Measurements from ENCODE around the gene RGS4.
"Not testable (repeated sequence)": the region's sequence is repeated elsewhere in the genome, so short reads cannot be mapped to it uniquely, and the experiment has no call there.

The RGS4 gene

DNA sequence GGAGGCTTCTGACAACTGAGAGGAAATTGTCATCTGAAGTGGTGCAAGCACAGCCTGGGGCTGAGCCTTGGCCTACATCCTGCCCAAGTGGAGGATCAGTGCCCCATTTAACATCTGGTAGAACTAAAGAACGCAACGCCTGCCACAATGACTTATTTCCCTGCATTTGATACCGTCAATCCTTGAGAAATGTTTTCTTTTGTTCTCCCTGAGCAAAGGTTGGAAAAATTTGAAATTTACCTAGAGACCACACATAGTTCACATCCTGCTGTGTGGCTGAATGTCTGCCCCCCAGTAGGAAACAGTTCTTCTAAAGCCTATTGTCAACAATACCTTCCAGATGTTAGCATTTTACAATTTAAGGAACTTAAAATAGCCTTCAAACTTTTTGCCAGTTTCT, 5.6 kb upstream of the RGS4 start:
- DNase-seq (ENCODE audit: low read depth, low spot score), result no peak
- no peak overlapping the region for H3K4me3 ChIP-seq (ENCODE audit: low read length)

DNA sequence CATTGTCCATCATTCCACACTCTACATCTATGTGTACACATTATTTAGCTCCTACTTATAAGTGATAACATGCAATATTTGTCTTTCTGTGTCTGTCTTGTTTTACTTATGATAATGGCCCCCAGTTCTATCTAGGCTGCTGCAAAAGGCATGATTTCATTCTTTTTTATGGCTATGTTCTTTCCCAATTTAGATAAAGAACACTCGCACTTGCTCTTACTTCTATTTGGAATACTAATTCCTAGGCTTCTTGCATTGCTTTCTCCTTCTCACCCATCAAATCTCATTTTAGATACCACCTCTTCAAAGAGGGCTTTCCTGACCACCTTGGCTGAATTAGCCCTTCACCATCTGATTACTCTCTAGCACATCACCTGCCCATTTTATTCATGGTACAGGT, 3.0 kb upstream of the RGS4 start:
- DNase-seq (ENCODE audit: low read depth, low spot score), result no peak
- H3K4me3 ChIP-seq (ENCODE audit: low read length), result no peak overlapping the region

DNA sequence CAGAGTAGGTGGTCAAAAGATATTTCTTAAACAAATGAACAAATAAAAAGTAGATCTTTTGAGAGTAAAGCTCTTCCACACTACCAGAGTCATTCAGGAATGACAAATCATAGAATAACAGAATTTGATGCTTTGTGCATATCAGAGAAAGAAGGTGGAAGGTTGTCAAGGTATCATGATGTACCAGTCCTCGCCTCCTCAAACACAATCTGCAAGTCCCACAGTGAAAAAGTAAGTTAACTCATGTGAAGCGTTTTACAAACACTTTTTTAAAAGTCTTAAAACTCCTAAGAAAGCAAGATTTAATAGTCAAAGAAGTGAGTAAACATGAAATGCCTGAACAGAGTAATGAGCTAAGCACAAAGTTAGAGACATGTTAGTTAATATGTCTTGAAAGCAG, 2.5 kb upstream of the RGS4 start:
- H3K4me3 ChIP-seq (ENCODE audit: low read length), result no peak overlapping the region
- no peak for DNase-seq (ENCODE audit: low read depth, low spot score)

DNA sequence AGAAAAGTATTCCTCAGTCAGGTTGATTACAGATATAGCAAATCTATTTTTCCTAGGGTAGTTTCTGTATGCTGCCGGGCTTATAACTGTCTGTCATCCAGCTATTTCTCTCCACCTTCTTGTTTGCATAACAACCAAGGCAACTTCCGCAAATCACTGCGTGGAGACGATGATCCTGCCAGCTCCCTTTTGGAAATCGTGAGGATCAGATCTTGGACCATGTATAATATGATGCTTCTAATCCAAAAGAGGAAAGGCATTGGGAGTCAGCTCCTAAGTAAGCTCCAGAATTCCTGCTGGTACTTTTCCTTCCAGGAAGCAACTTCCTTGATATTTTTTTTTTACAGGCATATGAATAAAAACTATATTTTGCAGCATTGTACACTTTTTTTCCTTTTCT, 445 bp upstream of the RGS4 start:
- no peak for DNase-seq (ENCODE audit: low read depth, low spot score)
- no peak overlapping the region for H3K4me3 ChIP-seq (ENCODE audit: low read length)

DNA sequence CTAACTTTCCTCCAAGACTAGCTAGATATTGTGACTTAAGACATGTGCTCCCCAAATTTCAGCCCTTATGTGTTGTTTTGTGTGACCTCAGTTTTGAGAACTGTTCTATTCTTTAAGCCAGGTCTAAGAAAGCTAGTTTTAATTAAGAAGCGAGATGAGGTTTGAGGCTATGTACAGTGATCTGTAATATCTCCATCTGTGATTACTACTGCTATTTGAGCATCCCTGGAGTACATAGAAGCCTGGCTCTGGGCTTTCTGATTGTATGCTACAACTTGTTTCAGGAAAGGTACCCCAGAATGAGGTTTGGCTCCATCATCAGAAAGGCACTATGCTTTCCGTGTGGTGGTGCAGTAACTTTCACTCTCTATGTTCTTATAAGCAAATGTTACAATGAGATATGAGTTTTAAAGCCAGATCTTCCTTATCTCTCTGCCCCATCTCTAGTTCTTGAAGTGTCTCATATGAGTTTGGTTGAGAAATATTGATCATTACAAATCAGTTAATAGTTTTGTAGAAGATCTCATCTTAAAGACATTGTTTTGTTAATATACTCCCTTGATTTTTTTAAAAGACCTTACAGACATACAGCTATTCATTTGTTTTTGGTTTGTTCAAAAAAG, 605 bp downstream of the RGS4 start:
- no peak overlapping the region for H3K4me3 ChIP-seq (ENCODE audit: low read length)
- DNase-seq (ENCODE audit: low read depth, low spot score), result no peak

DNA sequence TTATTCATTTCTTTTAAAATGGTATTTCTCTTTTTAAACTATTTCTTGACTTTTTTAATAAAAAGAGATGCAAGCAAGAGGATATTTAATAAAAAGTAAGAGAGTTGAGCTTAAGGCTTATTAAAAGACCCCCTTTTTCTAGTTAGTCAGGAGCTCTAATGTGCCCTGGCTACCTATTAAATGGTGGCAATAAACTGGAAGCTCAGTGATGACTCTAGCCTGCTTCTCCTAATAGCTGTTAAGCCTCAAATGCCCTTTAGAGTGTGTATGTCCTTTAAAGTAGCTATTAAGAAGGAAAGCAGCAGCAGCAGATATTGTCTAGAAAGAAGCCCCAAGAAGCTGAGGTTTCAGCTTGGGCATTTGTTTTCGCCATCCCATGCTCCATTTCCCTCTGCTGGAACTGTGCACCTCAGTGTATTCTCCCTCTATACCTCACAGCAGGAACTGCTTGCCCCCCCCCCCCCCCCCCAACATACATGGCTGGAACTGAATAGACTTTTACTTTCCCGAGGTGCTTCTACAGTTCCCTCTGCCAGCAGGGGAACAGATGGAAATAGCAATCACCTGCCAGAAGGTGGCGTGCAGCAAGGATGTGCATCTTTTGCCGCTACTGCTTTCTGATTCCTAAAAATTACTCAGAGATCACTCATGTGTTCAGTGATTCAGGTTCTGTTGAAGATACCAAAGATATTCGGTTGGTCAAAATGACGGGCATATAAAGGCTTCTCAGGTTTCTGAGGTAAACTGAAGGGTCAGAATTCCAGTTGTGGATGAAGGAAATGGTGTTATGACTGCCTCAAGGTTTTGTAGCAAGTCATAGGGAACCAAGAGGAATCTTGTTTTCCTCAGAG, 2.5 kb downstream of the RGS4 start:
- H3K4me3 ChIP-seq (ENCODE audit: low read length), result no peak overlapping the region
- DNase-seq (ENCODE audit: low read depth, low spot score), result peak; percentile 46

DNA sequence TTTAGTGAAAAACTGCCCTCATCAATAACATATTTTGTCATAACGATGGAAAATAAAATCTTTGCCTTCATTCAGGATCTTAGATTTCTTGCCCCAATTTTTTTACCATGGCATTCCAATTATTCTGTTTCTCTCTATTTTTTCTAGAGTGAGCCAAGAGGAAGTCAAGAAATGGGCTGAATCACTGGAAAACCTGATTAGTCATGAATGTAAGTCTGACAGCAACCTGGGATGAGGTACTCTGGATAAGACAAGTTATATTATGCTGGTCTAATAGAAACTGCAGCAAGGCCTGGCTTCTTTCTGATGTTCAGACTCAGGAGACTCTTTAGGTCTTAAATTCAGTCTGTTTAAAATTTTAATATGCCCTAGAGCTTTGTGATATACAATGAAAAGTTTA, 3.5 kb downstream of the RGS4 start:
- no peak for DNase-seq (ENCODE audit: low read depth, low spot score)
- H3K4me3 ChIP-seq (ENCODE audit: low read length), result no peak overlapping the region

DNA sequence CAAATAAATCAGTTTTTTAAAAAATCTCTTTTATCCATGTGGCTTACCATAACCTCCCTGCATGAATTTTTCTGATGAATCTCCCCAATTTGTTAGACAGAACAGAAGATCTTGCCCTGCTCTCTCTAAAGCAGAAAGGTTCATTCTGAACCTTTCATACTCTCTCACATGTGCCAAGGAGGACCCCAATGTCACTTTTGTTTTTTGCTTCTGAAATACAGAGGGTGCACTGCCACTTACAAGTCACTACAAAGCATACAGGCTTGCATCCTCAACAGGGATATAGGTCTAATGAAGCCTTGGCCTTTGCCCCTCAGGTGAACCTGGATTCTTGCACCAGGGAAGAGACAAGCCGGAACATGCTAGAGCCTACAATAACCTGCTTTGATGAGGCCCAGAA, 4.8 kb downstream of the RGS4 start:
- no peak overlapping the region for H3K4me3 ChIP-seq (ENCODE audit: low read length)
- DNase-seq (ENCODE audit: low read depth, low spot score), result no peak

DNA sequence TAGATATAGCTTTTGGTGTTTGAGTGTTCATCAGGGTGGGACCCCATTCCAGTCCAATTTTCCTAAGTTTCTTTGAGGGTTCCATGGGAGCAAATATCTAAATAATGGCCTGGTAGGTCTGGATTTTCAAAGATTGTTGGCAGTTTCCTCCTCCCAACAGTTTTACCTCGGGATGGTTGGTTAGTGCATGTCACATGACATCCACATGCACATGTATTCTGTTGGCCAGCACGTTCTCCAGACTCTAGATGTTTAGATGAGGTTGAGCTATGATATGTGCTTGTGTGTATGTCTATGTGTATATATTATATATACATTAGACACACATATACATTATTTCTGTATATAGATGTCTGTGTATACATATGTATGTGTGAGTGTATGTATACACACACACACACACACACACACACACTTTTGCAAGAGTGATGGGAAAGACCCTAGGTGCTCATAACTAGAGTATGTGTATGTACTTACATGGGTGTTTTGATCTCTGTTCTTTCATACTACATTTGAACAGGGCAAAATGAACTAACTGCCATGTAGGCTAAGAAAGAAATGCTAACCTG, 5.6 kb downstream of the RGS4 start:
- no peak overlapping the region for H3K4me3 ChIP-seq (ENCODE audit: low read length)
- no peak for DNase-seq (ENCODE audit: low read depth, low spot score)

DNA sequence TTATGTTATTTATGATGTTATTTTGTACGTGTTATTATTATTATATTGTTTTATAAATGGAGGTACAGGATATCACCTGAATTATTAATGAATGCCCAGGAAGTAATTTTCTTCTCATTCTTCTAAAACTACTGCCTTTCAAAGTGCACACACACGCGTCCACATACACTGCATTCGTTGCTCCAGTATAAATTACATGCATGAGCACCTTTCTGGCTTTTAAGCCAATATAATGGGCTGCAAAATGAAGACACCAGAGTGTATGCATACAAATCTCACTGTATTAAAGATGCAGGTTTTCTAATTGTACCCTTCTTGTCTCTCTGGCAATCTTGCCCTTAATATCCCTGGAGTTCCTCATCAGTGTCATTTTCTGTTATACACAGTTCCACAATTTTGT, 6.9 kb downstream of the RGS4 start:
- no peak for DNase-seq (ENCODE audit: low read depth, low spot score)
- no peak overlapping the region for H3K4me3 ChIP-seq (ENCODE audit: low read length)

DNA sequence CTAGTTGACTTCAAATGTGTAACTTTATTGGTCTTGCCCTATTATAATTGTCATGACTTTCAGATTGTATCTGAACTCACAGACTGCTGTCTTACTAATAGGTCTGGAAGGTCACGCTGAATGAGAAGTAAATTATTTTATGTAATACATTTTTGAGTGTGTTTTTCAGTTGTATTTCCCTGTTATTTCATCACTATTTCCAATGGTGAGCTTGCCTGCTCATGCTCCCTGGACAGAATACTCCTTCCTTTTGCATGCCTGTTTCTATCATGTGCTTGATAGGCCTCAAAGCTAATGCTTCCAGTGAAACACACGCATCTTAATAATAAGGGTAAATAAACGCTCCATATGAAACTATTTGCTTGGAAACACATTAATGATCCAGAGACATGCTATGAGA, 7.3 kb downstream of the RGS4 start:
- no peak overlapping the region for H3K4me3 ChIP-seq (ENCODE audit: low read length)
- DNase-seq (ENCODE audit: low read depth, low spot score), result no peak

DNA sequence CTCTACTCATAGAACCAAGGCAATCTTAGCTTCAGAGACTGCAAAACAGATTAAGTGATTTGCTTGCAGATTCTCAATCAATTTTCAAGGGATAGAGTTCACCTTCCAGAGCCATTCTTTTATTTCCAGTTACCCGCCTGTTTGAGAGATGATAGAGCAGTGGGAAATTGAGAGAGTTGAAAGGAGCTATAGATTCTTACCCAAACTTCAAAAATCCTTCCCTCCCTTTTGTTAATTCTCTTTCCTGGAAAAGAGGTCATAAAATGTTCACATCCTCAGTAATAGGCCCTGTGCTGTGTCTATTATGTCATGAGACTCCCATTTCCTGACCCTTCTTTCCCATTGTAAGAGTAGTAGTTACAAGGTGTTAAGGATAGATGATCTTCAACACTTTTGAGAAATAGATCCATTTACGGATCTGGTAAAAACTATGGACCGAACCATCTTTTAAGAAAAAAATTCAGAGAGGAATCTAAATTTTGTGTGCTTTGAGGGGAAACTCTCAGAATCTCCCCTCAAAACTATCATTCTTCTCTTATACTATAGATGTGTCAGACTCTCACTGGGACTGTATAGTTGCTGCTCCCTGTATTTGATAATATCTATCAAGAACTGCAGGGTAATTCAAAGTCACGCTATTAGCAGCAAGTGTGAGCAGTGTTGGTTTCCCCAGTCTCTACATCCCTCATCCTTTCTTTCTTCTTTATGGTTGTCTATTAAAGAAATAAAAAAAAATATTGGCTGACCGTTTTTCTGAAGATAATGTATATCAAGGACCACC, 8.0 kb downstream of the RGS4 start:
- H3K4me3 ChIP-seq (ENCODE audit: low read length), result no peak overlapping the region
- no peak for DNase-seq (ENCODE audit: low read depth, low spot score)

DNA sequence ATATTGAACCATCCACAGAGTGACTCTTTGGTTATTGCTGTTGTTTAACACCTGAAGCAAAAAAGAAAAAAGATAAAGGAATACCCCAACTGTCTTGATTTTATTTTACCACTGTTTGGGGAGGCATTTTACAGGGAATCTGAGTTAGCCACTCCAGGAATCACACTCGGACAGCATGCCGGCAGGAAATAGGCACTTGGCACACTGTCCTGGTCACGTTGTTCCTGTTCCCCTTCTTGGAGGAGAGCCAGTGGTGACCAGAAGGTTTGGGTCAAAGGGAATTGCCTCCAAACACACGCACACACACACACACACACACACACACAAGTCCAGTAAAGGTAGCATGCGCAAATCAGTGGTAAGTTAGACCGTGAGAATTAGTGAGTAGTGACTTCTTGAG, 13.8 kb downstream of the RGS4 start:
- no peak overlapping the region for H3K4me3 ChIP-seq (ENCODE audit: low read length)
- DNase-seq (ENCODE audit: low read depth, low spot score), result no peak

DNA sequence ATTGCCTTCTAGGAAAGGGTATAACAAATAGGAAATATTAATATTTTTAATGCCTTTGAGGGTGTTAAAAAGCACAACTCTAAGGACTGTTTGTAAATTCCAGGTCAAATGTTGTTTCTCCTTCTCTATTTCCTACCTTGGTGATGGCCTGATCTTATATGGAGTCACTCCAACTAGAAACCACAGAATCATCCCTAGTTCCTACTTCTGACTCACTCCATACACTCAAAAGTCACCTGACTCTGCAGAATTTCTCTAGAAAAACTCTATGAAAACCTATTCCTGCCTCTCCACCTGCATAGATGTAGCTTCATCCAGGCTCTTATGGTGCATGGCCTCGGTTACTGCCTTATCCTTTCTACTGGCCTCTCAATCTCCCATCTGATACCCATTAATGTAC, 14.5 kb downstream of the RGS4 start:
- no peak for DNase-seq (ENCODE audit: low read depth, low spot score)
- H3K4me3 ChIP-seq (ENCODE audit: low read length), result no peak overlapping the region

DNA sequence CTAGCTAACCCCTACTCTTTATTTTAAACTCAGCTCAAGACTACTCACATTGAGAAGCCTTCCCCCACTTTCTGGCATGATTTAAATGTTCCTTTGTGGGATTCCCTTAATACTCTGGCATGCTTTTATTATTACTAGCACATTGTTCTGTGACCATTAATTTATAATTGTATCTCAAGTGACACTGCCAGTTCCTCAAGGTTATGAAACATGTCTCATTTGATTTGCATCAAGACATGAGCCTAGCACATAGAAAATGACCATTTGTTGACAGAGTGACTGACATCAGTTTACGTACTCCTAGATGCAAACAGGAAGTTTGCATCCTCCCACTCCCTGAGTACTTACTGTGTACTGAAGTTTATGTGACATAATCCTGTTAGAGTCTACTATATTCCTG, 15.2 kb downstream of the RGS4 start:
- H3K4me3 ChIP-seq (ENCODE audit: low read length), result no peak overlapping the region
- no peak for DNase-seq (ENCODE audit: low read depth, low spot score)

DNA sequence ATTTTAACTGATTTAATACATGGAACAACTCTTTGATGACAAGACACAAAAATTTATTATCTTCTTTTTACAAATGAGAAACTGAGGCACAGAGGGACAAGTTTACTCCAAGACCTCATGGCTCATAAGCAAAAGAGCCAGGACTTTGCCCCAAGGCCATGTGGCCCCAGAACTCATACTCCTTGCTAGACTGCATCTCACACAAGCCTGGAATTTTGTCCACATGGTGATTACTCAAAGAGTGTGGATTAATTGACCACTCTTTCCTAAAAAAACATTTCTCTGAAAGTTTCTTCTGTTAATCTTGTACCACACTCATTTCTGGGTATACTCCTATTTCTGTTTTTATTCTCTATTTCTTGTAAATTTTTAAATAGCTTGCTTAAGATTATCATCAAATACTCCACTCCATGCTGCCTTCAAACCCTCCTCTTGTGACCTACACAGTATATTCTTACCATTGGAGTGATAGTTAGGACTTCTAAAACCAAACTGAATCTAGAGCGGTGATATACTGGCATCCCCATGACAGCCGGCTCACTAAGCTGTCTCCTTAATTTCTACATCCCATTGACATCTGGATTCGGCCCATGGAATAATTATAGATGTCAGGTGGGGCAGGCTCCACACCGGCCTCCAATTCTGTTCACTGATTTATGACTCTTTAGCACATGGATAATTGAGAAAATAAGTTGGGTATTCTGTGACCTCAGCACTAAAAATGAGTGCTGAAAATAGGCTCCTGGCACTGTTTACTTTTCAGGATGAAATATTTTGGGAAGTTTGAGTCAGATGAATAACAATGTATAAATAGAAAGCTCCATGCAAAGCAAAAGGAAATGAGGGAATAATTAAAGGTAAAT, 16.1 kb downstream of the RGS4 start:
- DNase-seq (ENCODE audit: low read depth, low spot score), result no peak
- no peak overlapping the region for H3K4me3 ChIP-seq (ENCODE audit: low read length)

DNA sequence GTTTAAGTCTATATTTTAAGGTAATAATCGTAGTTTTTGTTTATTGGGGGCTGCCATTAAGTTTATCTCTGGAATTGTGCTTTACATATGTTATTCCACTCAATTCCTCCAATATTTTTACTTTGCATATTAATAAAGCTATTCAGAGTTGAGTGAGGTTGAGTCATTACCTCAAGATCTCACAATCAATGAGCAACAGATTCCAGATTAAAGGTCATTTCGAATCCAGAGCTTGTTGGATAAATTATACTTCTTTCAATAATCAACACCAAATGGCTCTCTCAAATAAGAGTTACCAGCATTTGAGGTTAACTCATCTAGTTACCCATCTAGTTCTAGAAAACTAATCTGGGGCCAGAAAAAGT, 16.7 kb downstream of the RGS4 start:
- no peak for DNase-seq (ENCODE audit: low read depth, low spot score)
- H3K4me3 ChIP-seq (ENCODE audit: low read length), result no peak overlapping the region

DNA sequence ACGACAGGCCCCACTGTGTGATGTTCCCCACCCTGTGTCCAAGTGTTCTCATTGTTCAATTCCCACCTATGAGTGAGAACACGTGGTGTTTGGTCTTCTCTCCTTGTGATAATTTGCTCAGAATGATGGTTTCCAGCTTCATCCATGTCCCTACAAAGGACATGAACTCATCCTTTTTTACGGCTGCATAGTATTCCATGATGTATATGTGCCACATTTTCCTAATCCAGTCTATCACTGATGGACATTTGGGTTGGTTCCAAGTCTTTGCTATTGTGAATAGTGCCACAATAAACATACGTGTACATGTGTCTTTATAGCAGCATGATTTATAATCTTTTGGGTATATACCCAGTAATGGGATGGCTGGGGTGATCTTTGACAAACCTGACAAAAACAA, 20.0 kb downstream of the RGS4 start:
- not testable (repeated sequence) for DNase-seq (ENCODE audit: low read depth, low spot score); H3K4me3 ChIP-seq (ENCODE audit: low read length)

DNA sequence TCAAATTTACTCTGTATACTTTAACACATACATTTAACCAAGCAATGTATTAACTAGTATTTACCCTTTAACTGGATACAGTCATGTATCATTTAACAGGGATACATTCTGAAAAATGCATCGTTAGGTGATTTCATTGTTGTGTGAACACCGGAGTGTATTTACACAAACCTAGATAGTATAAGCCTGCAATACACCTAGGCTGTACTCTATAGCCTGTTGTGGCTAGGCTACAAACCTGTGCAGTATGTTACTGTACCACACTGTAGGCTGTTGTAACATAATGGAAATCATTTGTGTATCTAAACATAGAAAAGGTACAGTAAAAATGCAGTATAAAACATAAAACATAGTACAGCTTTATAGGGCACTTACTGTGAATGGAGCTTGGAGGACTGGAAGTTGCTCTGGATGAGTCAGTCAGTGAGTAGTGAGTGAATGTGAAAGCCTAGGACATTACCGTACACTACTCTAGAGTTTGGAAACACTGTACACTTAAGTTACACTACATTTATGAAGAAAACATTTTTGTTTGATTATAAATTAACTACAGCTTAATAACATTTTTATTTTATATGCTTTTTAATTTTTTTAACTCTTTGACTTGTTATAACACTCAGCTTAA, 21.3 kb downstream of the RGS4 start:
- H3K4me3 ChIP-seq (ENCODE audit: low read length), result no peak overlapping the region
- no peak for DNase-seq (ENCODE audit: low read depth, low spot score)
